Measurements from ENCODE around the gene GPSM1.
A peak's percentile ranks its signal among the peaks of the same experiment; 100 is the strongest.

GPSM1 gene

DNA sequence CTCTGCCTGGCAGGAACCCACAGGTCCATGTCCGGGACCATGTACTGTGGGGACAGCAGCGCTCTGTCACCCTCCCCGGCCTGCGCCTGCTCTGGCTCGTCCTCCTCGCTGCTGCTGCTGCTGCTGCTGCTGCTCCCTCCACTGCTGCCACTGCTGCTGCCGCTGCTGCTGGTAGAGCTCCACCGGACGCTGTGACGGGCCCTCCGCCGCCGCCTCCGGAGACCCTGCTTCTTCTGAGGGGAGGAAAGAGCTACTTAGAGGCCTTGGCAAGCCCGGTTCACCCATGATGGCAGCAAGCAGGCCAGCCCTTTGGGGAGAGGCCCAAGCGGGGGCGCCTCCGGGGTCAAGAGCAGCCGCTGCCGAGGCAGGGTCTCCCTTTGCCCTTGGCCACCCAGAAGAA is 56.1 kb downstream of the GPSM1 start:
- Histone ChIP-seq H3K27me3 (replicated peaks; ENCODE audit: control insufficient read depth, insufficient read depth, low read length, poor library complexity, severe bottlenecking) (no peaks in the 10 kb centered on the region), H3K9me3 (ENCODE audit: control insufficient read depth, low read length) (no peaks in the 10 kb centered on the region), H3K4me1 (ENCODE audit: control insufficient read depth, insufficient read depth, low read length, poor library complexity, severe bottlenecking) (peaks cover 10% of the 10 kb centered on the region), H3K27ac (ENCODE audit: insufficient read depth, low read length, poor library complexity, severe bottlenecking) (no peak overlapping the region), H3K36me3 (ENCODE audit: control insufficient read depth, insufficient read depth, low read length) (peaks cover 57% of the 10 kb centered on the region), H3K4me3 (ENCODE audit: insufficient read depth, low read depth, low read length, poor library complexity, severe bottlenecking) (no peak overlapping the region)
- DNase-seq = no peak

DNA sequence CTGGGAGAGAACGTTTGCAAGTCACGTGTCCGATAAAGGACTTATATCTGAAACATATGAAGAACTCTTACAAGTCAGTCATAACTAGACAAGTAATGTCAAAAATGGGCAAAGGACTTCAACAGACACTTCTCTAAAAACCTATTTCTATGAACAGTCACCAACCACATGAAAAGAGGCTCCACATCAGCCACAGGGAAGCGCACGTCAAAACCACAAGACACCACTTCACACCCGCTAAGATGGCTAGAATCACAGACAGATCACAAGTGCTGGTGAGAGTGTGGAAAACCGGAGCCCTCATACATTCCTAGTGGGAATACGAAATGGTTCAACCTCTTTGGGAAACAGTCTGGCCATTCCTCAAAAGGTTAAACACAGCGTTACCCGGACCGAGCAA is 57.7 kb downstream of the GPSM1 start:
- H3K36me3 ChIP-seq (ENCODE audit: control insufficient read depth, insufficient read depth, low read length) = peaks cover 64% of the 10 kb centered on the region
- DNase-seq = peak; percentile 32 to 40 (median 39)
- no peaks in the 10 kb centered on the region for H3K9me3 ChIP-seq (ENCODE audit: control insufficient read depth, low read length)

DNA sequence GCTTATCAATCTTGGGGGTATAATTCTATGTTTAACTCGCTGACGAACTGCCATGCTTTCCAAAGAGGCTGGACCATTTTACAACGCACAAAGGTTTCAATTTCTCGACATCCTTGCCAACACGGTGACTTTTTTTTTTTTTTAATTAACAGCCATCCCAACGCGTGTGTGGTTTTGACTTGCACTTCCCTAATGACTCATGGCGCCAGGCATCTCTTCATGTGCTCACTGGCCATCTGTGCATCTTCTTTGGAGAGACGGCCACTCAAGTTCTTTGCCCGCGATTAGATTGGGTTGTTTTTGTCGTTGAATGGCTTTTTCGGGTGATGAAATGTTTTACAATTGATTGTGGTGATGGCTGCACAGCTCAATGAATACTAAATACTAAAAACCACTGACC is 58.7 kb downstream of the GPSM1 start:
- no peaks in the 10 kb centered on the region for H3K27me3 ChIP-seq (replicated peaks; ENCODE audit: control insufficient read depth, insufficient read depth, low read length, poor library complexity, severe bottlenecking)
- DNase-seq = no peak
- no peak overlapping the region for H3K27ac ChIP-seq (ENCODE audit: insufficient read depth, low read length, poor library complexity, severe bottlenecking)
- H3K4me1 ChIP-seq (ENCODE audit: control insufficient read depth, insufficient read depth, low read length, poor library complexity, severe bottlenecking) = peaks cover 10% of the 10 kb centered on the region
- H3K4me3 ChIP-seq (ENCODE audit: insufficient read depth, low read depth, low read length, poor library complexity, severe bottlenecking) = no peak overlapping the region
- no peaks in the 10 kb centered on the region for H3K9me3 ChIP-seq (ENCODE audit: control insufficient read depth, low read length)
- peaks cover 57% of the 10 kb centered on the region for H3K36me3 ChIP-seq (ENCODE audit: control insufficient read depth, insufficient read depth, low read length)

More for the DNA sequence above, 57.7 kb downstream of the GPSM1 start:
- H3K27me3 ChIP-seq (replicated peaks; ENCODE audit: control insufficient read depth, insufficient read depth, low read length, poor library complexity, severe bottlenecking) = no peaks in the 10 kb centered on the region
- peaks cover 10% of the 10 kb centered on the region for H3K4me1 ChIP-seq (ENCODE audit: control insufficient read depth, insufficient read depth, low read length, poor library complexity, severe bottlenecking)
- H3K4me3 ChIP-seq (ENCODE audit: insufficient read depth, low read depth, low read length, poor library complexity, severe bottlenecking) = no peak overlapping the region
- H3K27ac ChIP-seq (ENCODE audit: insufficient read depth, low read length, poor library complexity, severe bottlenecking) = no peak overlapping the region

DNA sequence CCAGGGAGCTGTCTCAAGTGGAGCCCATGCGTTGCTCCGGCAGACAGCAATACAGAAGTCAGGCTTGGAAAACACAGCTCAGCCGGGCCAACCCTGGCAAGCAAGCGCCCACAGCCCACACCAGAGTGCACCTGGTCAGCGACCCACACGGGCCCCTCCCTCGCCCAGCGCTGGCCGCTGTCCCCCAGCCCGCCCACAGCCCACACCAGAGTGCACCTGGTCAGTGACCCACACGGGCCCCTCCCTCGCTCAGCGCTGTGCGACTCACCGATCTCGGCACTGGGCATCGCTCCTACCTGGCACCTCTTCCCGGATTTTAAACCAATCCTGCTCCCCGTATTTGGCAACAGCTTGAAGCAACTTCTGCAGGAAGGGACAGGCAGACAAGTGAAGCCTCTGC is 59.9 kb downstream of the GPSM1 start:
- H3K4me1 ChIP-seq (ENCODE audit: control insufficient read depth, insufficient read depth, low read length, poor library complexity, severe bottlenecking) = peaks cover 10% of the 10 kb centered on the region
- no peaks in the 10 kb centered on the region for H3K27me3 ChIP-seq (replicated peaks; ENCODE audit: control insufficient read depth, insufficient read depth, low read length, poor library complexity, severe bottlenecking)
- DNase-seq = no peak
- H3K4me3 ChIP-seq (ENCODE audit: insufficient read depth, low read depth, low read length, poor library complexity, severe bottlenecking) = no peak overlapping the region
- peaks cover 58% of the 10 kb centered on the region for H3K36me3 ChIP-seq (ENCODE audit: control insufficient read depth, insufficient read depth, low read length)
- H3K9me3 ChIP-seq (ENCODE audit: control insufficient read depth, low read length) = no peaks in the 10 kb centered on the region
- no peak overlapping the region for H3K27ac ChIP-seq (ENCODE audit: insufficient read depth, low read length, poor library complexity, severe bottlenecking)

DNA sequence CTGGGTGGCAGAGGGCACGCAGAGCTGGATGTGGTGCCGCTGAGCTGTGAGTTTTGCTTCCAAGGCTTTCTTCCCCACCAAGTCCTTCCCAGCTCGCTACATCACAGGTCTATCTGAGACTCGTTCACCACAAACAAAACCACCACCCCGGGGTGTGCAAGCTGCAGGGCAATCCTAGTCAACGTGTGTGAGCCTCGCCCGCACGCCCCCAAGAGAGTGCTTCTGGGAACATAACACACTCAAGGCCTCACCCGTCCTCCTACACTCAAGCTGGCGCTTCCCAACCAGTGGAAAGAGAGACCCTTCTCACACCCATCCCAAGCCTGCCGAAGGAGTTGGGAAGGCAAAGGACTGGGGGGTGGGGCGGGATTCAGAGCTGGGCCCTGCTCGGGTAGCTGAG is 62.1 kb downstream of the GPSM1 start:
- Histone ChIP-seq H3K27me3 (replicated peaks; ENCODE audit: control insufficient read depth, insufficient read depth, low read length, poor library complexity, severe bottlenecking) (no peaks in the 10 kb centered on the region), H3K9me3 (ENCODE audit: control insufficient read depth, low read length) (no peaks in the 10 kb centered on the region), H3K4me3 (ENCODE audit: insufficient read depth, low read depth, low read length, poor library complexity, severe bottlenecking) (no peak overlapping the region), H3K27ac (ENCODE audit: insufficient read depth, low read length, poor library complexity, severe bottlenecking) (no peak overlapping the region), H3K36me3 (ENCODE audit: control insufficient read depth, insufficient read depth, low read length) (peaks cover 59% of the 10 kb centered on the region), H3K4me1 (ENCODE audit: control insufficient read depth, insufficient read depth, low read length, poor library complexity, severe bottlenecking) (peaks cover 10% of the 10 kb centered on the region)
- DNase-seq = no peak

DNA sequence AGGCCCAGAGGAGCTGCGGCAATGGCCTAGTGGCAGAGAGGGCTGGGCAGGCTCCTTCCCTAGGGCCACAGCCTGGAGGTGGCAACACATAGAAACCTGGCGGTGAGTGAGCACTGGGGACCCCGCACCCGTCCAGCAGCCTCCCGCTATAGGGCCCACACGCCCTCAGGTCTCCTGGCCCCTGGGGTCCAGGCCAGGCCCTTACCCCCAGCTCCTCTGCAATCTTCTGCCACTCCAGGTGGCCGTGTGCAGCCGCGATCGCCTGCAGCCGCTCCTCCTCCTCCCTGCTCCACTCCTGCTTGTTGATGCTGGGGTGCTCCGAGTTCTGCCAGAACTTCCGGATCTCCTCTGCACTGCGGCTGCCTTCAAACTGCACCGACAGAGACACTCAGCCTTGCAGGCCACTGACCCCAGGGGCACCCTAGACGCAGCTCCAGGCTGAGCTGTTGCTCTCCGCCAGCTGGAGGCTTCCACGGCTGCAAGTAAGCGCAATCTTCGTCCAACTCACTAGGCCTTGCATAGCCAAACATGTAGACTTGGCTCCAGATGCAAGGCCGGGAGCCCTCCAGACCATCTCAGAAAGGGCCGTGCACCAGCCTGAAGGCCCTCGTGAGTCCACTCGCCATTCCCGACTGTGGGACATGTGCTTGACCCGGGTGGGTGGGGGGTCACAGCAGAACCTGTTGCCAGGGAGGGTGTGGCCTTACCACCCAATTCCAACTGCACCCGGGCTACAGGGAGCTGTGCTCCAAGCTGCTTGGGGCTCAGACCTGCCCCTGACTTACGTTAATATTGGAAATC is 64.6 kb downstream of the GPSM1 start:
- Histone ChIP-seq H3K4me3 (ENCODE audit: insufficient read depth, low read depth, low read length, poor library complexity, severe bottlenecking) (no peak overlapping the region), H3K4me1 (ENCODE audit: control insufficient read depth, insufficient read depth, low read length, poor library complexity, severe bottlenecking) (no peaks in the 10 kb centered on the region), H3K9me3 (ENCODE audit: control insufficient read depth, low read length) (no peaks in the 10 kb centered on the region), H3K36me3 (ENCODE audit: control insufficient read depth, insufficient read depth, low read length) (peaks cover 76% of the 10 kb centered on the region), H3K27me3 (replicated peaks; ENCODE audit: control insufficient read depth, insufficient read depth, low read length, poor library complexity, severe bottlenecking) (no peaks in the 10 kb centered on the region), H3K27ac (ENCODE audit: insufficient read depth, low read length, poor library complexity, severe bottlenecking) (no peak overlapping the region)
- DNase-seq = no peak

DNA sequence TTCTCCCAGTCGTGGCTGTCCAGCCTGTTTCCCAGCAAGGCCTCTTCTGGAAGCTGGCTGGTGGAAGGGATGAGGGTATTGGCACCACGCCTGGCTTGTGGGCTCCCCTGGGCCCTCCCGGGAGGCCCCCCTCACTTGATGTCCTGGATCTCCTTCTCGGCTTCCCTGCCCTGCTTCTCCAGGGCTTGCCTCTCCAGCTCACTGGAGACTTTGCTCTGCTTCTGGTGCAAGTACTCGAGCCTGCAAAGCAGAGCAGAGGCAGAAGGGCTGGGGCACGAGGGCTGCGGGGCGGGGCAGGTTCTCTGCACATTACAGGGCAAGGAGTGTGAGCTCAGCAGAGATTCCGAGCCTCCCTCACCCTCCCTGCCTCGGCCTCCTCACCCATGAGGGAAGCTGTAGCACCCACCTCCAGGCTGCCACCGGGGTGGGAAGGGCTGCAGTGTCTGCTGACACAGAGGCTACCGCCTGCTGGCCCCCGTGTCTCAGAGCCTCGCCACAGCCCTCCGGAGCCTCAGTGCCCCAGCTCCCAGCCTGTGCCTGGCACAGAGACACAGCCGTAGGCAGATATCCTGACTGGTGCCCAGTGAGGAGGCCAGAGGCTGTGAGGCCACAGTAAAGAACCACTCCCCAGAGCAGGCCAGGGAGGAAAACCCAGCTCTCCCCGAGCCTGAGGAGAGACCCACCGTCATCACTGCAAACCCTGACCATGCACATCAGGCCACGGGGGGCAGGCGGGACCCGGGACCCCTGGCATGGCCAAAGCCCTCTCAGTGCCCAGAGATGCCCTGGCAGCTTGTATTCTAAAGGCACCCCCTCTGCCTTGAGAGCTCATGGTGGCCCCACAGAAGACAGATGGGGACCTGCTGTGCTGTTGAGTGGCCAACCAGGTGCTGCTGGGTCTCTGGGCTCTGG is 65.5 kb downstream of the GPSM1 start:
- no peak overlapping the region for H3K27ac ChIP-seq (ENCODE audit: insufficient read depth, low read length, poor library complexity, severe bottlenecking)
- H3K4me3 ChIP-seq (ENCODE audit: insufficient read depth, low read depth, low read length, poor library complexity, severe bottlenecking) = no peak overlapping the region
- no peaks in the 10 kb centered on the region for H3K27me3 ChIP-seq (replicated peaks; ENCODE audit: control insufficient read depth, insufficient read depth, low read length, poor library complexity, severe bottlenecking)
- H3K36me3 ChIP-seq (ENCODE audit: control insufficient read depth, insufficient read depth, low read length) = peaks cover 71% of the 10 kb centered on the region
- DNase-seq = no peak
- no peaks in the 10 kb centered on the region for H3K4me1 ChIP-seq (ENCODE audit: control insufficient read depth, insufficient read depth, low read length, poor library complexity, severe bottlenecking)
- no peaks in the 10 kb centered on the region for H3K9me3 ChIP-seq (ENCODE audit: control insufficient read depth, low read length)

DNA sequence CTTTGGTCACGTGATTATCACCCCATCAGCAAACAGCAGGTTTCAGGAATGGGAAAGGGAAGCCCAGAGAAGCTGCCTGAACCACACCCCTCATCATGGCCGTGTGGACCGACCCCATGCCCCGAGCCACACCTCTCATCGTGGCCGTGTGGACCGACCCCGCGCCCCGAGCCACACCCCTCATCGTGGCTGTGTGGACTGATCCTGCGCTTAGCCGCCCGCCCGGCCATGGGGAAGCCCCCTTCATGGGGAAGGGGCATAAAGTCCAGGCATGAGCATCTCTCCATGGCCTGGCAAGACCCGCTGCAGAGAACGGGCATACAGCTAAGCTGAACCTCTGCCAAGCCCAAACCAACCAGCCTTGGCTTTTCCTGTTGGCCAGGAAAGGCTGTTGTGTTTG is 66.2 kb downstream of the GPSM1 start:
- Histone ChIP-seq H3K27me3 (replicated peaks; ENCODE audit: control insufficient read depth, insufficient read depth, low read length, poor library complexity, severe bottlenecking) (no peaks in the 10 kb centered on the region), H3K9me3 (ENCODE audit: control insufficient read depth, low read length) (no peaks in the 10 kb centered on the region), H3K4me1 (ENCODE audit: control insufficient read depth, insufficient read depth, low read length, poor library complexity, severe bottlenecking) (peaks cover 2% of the 10 kb centered on the region), H3K4me3 (ENCODE audit: insufficient read depth, low read depth, low read length, poor library complexity, severe bottlenecking) (no peak overlapping the region), H3K27ac (ENCODE audit: insufficient read depth, low read length, poor library complexity, severe bottlenecking) (no peak overlapping the region), H3K36me3 (ENCODE audit: control insufficient read depth, insufficient read depth, low read length) (peaks cover 66% of the 10 kb centered on the region)
- DNase-seq = no peak

DNA sequence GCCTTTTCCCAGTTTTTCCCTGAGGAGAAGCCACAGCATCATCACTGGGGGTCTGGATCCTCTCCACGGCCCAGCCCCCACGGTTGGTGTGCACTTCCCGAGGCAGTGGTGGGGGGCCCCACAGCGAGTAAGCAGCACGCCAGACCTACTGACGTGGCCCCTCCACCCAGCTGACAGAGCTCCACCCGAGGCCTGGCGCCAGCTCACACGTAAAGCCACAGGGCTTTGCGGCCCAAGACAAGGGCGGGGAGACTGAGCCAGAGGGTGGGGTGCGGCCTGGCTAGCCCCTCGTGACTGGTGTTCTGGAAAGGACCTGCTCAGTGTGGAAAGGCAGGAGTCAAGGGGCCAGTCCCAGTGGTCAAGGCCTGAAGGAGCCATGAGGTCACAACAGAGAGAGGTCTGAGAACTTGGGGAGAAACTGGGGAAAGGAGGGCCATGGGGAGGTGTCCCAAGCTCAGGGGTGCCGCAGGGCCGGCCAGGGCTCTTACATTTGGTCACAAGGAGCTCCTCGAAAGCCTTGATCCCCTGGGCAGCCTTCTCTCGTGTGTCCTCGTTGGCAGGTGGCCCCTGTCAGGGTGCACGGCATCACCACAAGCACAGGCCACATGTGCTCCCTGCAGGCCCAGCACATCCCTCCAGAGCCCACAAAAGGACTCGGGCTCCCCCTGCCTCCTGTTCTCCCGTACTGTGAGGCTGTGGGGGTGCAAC is 67.1 kb downstream of the GPSM1 start:
- no peaks in the 10 kb centered on the region for H3K9me3 ChIP-seq (ENCODE audit: control insufficient read depth, low read length)
- peaks cover 58% of the 10 kb centered on the region for H3K36me3 ChIP-seq (ENCODE audit: control insufficient read depth, insufficient read depth, low read length)
- H3K4me1 ChIP-seq (ENCODE audit: control insufficient read depth, insufficient read depth, low read length, poor library complexity, severe bottlenecking) = peaks cover 11% of the 10 kb centered on the region
- no peak overlapping the region for H3K4me3 ChIP-seq (ENCODE audit: insufficient read depth, low read depth, low read length, poor library complexity, severe bottlenecking)
- no peak overlapping the region for H3K27ac ChIP-seq (ENCODE audit: insufficient read depth, low read length, poor library complexity, severe bottlenecking)
- no peak for DNase-seq
- H3K27me3 ChIP-seq (replicated peaks; ENCODE audit: control insufficient read depth, insufficient read depth, low read length, poor library complexity, severe bottlenecking) = no peaks in the 10 kb centered on the region
